Endothelial cell (in vitro differentiated cells): ENCODE results near the gene NEURL1. TPM values are rescaled to one million over a fixed set of nuclear protein-coding genes. Genes with fewer than 3 reads are reported as not detected.

Source experiments
- DNase-seq: peaks from one replicate; pipeline ENCODE4 v3.0.0; 2021; ENCODE audit warnings: low spot score
- H3K27ac Mint-ChIP-seq: one replicate; pipeline ENCODE4 v1.8.0; 2021; ENCODE audit warnings: mixed read lengths, inconsistent platforms; ENCODE audit not compliant: unreplicated experiment
- H3K27me3 Mint-ChIP-seq: one replicate; pipeline ENCODE4 v1.8.0; 2021; ENCODE audit warnings: mild to moderate bottlenecking, moderate library complexity, mixed read lengths, inconsistent platforms; ENCODE audit not compliant: unreplicated experiment
- H3K36me3 Mint-ChIP-seq: one replicate; pipeline ENCODE4 v1.8.0; 2021; ENCODE audit warnings: mild to moderate bottlenecking, low read depth, mixed read lengths, inconsistent platforms; ENCODE audit not compliant: unreplicated experiment
- H3K4me1 Mint-ChIP-seq: one replicate; pipeline ENCODE4 v1.8.0; 2021; ENCODE audit warnings: mild to moderate bottlenecking, mixed read lengths, inconsistent platforms; ENCODE audit not compliant: unreplicated experiment
- H3K4me3 Mint-ChIP-seq: one replicate; pipeline ENCODE4 v1.8.0; 2021; ENCODE audit warnings: mild to moderate bottlenecking, mixed read lengths, inconsistent platforms; ENCODE audit not compliant: unreplicated experiment
- H3K9me3 Mint-ChIP-seq: one replicate; pipeline ENCODE4 v1.8.0; 2021; ENCODE audit warnings: mixed read lengths, inconsistent platforms; ENCODE audit not compliant: unreplicated experiment
- total RNA-seq: library from RNA; stranded (reverse); fragmentation: NEBNext Ultra II Directional; extraction: Animal tissue kit (Norgen Biotek cat#: 25700); gene quantifications from one replicate; pipeline ENCODE4 v1.2.1, GENCODE V29; 2021; ENCODE audit not compliant: unreplicated experiment
- TF ChIP-seq, protein P1 (sequence below): fragments of 200-600 bp; sonication (generic); IDR thresholded peaks from one replicate; pipeline ENCODE4 v1.5.0; 2021; ENCODE audit warnings: antibody characterized with exemption; ENCODE audit not compliant: unreplicated experiment

NEURL1 gene
- total RNA-seq, 1 donor from 2014 or later: 0.69 TPM

DNA sequence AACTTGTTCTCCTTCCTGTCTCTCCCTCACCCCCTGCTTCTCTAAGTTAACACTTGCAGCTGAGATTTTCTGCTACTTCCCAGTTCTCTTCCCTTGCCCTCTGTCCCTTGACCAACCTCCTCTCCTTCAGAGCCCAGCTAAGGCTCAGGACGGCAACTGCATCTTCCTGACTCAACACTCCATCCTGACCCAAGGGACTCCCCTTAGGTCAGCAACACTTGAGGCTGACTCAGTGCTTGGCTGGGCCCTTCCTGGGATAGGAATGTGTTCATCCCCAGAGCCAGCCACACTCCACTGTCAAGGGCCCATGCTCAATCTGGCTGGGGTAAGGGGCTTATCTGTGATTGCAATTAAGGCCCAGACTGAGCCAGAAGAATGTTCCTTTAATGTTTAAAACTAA is 44.8 kb upstream of the NEURL1 start:
- peaks cover 17% of the 10 kb centered on the region for H3K4me1 Mint-ChIP-seq
- H3K27ac Mint-ChIP-seq: no peak overlapping the region
- H3K27me3 Mint-ChIP-seq: peaks cover 14% of the 10 kb centered on the region
- DNase-seq: no peak
- no peaks in the 10 kb centered on the region for H3K9me3 Mint-ChIP-seq
- peaks cover 35% of the 10 kb centered on the region for H3K36me3 Mint-ChIP-seq
- H3K4me3 Mint-ChIP-seq: peak overlapping the region; percentile 17
- TF ChIP-seq, protein P1, sequence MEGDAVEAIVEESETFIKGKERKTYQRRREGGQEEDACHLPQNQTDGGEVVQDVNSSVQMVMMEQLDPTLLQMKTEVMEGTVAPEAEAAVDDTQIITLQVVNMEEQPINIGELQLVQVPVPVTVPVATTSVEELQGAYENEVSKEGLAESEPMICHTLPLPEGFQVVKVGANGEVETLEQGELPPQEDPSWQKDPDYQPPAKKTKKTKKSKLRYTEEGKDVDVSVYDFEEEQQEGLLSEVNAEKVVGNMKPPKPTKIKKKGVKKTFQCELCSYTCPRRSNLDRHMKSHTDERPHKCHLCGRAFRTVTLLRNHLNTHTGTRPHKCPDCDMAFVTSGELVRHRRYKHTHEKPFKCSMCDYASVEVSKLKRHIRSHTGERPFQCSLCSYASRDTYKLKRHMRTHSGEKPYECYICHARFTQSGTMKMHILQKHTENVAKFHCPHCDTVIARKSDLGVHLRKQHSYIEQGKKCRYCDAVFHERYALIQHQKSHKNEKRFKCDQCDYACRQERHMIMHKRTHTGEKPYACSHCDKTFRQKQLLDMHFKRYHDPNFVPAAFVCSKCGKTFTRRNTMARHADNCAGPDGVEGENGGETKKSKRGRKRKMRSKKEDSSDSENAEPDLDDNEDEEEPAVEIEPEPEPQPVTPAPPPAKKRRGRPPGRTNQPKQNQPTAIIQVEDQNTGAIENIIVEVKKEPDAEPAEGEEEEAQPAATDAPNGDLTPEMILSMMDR: no peak

DNA sequence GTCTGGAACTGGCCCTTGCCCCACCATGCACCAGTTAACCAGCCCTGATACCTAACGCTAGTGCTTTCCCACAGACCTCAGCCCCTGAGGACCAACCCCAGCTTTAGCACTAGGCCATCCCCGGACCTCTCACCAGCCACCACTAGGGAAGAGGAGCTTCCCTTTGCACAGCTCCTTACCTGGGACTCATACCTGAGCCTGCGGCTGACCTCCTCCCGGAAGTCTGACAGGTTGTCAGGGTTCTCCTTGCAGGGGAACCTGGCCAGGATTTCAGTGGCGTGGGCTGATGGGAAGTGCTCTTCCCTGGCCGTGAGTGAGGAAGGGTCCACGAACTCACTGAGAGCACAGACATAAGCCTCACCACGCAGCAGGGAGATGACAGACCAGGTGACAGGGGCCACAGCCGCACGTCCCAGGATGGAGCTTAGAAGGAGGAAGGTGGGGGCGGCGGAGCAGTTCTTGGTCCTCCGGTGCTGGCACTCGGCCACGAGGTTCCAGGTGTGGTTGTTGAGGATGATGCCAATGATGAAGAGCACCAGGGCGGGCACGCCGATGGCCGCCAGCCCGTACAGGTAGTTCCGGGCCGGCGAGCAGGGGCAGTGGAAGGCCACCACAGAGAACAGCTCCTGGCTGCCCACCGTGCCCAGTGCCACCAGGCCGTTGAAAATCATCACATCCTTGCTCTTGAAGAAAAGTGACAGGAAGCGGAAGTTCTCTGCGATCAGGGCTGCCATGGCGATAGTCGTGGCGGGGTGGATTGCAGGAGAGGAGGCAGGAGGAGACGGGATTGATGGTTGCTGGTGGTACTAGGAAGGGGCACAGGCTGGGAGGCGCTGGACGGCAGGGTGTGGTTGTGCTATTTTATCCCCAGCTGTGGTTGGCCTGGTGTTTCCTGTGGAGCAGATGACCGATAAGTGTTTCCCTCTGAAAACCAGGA is 44.0 kb upstream of the NEURL1 start:
- H3K9me3 Mint-ChIP-seq: no peaks in the 10 kb centered on the region
- H3K27ac Mint-ChIP-seq: peak overlapping the region; percentile 49
- no peak for DNase-seq
- peaks cover 19% of the 10 kb centered on the region for H3K4me1 Mint-ChIP-seq
- TF ChIP-seq, protein P1: no peak
- H3K27me3 Mint-ChIP-seq: peaks cover 14% of the 10 kb centered on the region
- peaks cover 27% of the 10 kb centered on the region for H3K36me3 Mint-ChIP-seq
- peak overlapping the region; percentile 48 for H3K4me3 Mint-ChIP-seq

DNA sequence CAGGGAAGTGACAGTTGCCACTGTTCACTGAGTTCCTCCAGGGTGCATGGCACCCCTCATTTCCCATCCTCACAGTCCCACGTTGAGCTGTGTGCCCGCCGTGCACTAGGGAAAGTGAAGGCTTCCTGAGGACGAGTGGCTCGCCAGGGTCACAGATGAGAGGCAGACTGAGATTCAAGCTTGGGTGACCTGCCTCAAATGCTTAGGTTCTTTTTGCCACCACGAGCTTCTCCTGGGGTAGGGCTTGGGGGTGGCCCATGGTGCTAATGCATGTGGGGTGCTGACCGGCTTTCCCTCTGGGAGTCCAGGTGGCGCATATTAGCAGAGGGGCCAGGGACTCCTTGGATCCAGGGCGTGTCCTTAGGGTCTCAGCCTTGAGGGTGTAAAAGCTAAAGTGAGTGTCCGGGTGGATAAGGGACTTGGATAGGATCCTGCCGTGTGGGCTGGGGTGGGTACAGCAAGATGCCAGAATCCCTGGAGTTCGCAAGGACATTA is 43.3 kb upstream of the NEURL1 start:
- no peak overlapping the region for H3K27ac Mint-ChIP-seq
- H3K27me3 Mint-ChIP-seq: peaks cover 14% of the 10 kb centered on the region
- H3K4me1 Mint-ChIP-seq: peaks cover 19% of the 10 kb centered on the region
- TF ChIP-seq, protein P1: no peak
- no peak for DNase-seq
- no peaks in the 10 kb centered on the region for H3K9me3 Mint-ChIP-seq
- peaks cover 23% of the 10 kb centered on the region for H3K36me3 Mint-ChIP-seq
- H3K4me3 Mint-ChIP-seq: no peak overlapping the region

DNA sequence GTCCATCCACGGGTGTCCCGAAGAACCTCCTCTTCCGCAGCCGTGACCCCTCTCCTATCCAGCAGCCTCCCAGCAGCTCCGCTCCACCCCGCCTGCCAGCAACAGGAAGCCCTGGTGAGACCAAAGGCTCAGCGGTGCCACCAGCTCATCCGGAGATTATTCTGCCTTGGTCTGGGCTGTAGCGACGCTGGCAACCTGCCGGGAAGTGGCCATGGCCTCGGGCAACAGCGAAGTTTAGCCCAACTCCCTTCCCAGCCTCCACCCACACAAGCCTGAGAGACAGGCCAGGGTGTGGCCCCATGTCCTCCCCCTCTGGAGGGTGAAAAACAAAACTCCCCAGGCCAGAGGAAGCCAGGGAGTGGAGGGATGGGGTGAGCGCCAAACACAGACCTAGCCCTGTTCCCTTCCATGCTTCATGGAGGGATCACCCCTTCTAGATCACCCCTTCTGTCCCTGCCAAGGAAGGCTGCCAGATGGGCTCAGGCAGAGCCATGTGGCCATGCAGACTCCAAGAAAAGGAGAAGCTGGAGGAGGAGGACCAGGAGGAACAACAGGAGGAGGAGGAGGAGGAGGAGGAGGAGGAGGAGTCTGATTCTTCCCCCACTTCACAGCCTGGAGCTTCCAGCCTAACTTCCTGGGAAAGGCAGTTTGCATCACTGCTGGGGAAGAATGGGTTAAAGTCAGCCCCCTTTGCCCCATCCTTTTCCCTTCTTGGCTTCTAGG is 42.3 kb upstream of the NEURL1 start:
- Mint-ChIP-seq H3K36me3 (peaks cover 19% of the 10 kb centered on the region), H3K4me1 (peaks cover 19% of the 10 kb centered on the region), H3K4me3 (no peak overlapping the region), H3K27me3 (peaks cover 14% of the 10 kb centered on the region), H3K27ac (no peak overlapping the region), H3K9me3 (no peaks in the 10 kb centered on the region)
- TF ChIP-seq, protein P1: no peak
- no peak for DNase-seq
